ENCODE results near the gene SMG7.

SMG7 gene

DNA sequence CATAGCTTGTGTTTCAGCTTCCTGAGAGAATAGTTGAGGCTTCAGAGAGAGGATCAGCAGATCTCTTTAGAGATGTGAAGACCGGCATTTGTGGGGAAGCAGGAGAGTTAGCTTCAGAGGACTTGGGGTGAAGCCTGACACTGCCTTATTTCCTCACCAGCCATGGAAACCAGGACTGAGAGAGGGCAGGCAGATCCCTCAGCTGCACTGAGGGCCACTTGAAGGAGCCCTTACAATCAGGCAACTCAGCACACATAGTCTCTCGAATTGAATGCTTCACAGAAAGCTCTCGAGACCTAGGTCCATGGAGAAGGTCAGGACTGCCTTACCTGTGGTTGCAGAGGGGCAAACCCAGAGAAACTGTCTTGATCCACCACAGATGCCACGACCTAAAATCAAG, 98.2 kb downstream of the SMG7 start:
- no peak for DNase-seq (ENCODE audit: extremely low spot score)
- TF ChIP-seq ARNT (IDR thresholded peaks at IDR 0.05) (no peak), CTBP1 (IDR thresholded peaks at IDR 0.05; ENCODE audit: borderline replicate concordance) (no peak), FOXA1 (IDR thresholded peaks at IDR 0.05) (no peak), LEF1 (IDR thresholded peaks at IDR 0.05; ENCODE audit: borderline replicate concordance) (no peak), SP1 (IDR thresholded peaks at IDR 0.05) (no peak), SUZ12 (IDR thresholded peaks at IDR 0.05) (no peak), HDGF (IDR thresholded peaks at IDR 0.05; ENCODE audit: borderline replicate concordance) (no peak)
- CTCF ChIA-PET, result interaction anchor here (0.6 kb wide), 1 partner anchor 88 kb away, joined by 5 read pairs; no protein-coding TSS in a partner anchor
- POLR2A ChIA-PET, result no interaction called here

DNA sequence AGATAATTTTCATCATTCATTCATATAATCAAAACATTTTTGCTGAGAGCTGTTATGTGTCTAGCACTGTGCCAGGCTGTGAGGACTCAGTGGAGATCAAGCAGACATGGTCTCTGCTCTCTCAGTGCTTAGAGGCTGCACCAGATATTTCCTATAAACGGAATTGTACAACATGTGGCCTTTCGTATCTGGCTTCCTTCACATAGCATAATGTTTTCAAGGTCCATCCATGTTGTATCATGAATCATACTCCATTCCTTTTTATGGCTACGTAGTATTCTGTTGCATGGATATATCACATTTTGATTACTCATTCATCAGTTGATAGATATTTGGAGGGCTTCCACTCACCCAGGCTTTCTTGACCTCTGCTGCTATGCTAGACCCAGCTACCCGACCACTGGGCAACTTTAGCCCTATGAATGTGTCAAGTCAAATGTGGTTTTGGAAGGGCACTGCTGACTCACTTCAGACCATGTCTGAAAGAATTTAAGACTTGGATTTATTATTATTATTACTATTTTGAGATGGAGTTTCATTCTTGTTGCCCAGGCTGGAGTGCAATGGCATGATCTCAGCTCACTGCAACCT, 99.5 kb downstream of the SMG7 start:
- DNase-seq (ENCODE audit: extremely low spot score), result no peak
- CTCF ChIA-PET, result no interaction called here
- TF ChIP-seq HDGF (IDR thresholded peaks at IDR 0.05; ENCODE audit: borderline replicate concordance), result no peak
- POLR2A ChIA-PET, result no interaction called here

DNA sequence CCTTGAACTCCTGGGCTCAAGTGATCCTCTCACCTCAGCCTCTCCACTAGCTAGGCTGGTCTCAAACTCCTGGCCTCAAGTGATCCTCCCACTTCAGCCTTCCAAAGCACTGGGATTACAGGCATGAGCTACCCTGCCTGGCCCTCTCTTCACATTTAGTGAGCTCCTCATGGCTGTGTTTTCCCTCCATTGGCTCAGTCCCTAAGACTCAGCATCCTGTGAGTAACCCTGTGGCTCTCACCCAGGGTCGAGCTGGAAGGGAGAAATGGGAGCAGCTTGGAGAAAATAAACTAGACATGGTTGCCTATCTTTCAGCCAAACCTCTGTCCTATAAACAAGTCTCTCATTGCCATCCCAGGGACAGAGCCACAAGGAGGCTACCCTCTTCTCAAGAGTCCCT, 100.4 kb downstream of the SMG7 start:
- CTCF ChIA-PET, result interaction anchor here (0.6 kb wide), 1 partner anchor 10 kb away, joined by 4 read pairs; no protein-coding TSS in a partner anchor
- TF ChIP-seq ZNF384 (IDR thresholded peaks at IDR 0.05) (no peak), NFRKB (IDR thresholded peaks at IDR 0.05) (no peak), FOXK2 (IDR thresholded peaks at IDR 0.05) (no peak), ELF4 (IDR thresholded peaks at IDR 0.05) (no peak), LEF1 (IDR thresholded peaks at IDR 0.05; ENCODE audit: borderline replicate concordance) (no peak), FOXM1 (IDR thresholded peaks at IDR 0.05; ENCODE audit: borderline replicate concordance) (no peak), L3MBTL2 (conservative IDR thresholded peaks at IDR 0.05) (no peak), HDGF (IDR thresholded peaks at IDR 0.05; ENCODE audit: borderline replicate concordance) (no peak)
- POLR2A ChIA-PET, result no interaction called here
- no peak for DNase-seq (ENCODE audit: extremely low spot score)

DNA sequence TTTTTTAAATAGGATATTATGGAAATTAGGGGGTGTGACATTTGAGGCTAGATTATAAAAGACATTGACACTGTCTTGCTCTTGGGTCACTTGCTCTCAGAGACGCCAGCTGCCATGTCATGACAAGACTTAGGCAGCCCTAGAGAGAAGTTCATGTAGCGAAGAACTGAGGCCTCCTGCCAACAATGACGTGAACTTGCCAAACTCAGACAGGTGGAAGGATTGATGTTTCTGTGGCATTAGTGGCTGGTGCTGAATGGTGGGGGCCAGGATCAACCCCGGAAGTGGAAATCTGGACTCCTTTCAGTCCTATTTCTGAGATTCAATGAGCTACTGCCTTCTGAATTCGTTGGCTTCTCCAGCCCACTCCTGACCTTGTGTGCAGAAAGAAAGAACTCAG, 103.3 kb downstream of the SMG7 start:
- no peak for TF ChIP-seq HDGF (IDR thresholded peaks at IDR 0.05; ENCODE audit: borderline replicate concordance)
- TF ChIP-seq LEF1 (IDR thresholded peaks at IDR 0.05; ENCODE audit: borderline replicate concordance), result no peak
- TF ChIP-seq FOXA1 (IDR thresholded peaks at IDR 0.05), result no peak
- no peak for TF ChIP-seq ELF4 (IDR thresholded peaks at IDR 0.05)
- ChIA-PET CTCF (no interaction called here), POLR2A (no interaction called here)

DNA sequence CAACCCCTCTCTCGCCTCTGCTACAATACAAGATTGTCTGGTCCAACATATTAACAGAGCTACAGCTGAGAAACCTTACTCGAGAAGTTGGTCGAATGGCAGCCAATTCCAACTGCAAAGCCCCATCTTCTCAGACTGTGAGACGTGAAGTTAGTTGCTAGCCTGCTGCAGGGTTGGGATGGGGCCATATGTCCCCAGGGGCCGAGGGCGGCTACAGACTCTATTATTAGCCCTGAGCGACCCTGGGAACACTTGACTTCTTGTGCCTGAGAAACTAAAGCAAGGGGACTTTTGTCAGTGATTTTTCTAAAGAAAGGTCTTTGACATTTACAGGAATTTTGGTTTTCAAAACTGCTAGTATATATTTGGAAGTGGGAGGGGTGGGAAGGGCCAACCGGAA, 104.2 kb downstream of the SMG7 start:
- TF ChIP-seq SUZ12 (IDR thresholded peaks at IDR 0.05) (no peak), BHLHE40 (IDR thresholded peaks at IDR 0.05; ENCODE audit: borderline replicate concordance) (no peak), SP1 (IDR thresholded peaks at IDR 0.05) (no peak), FOXM1 (IDR thresholded peaks at IDR 0.05; ENCODE audit: borderline replicate concordance) (no peak), TARDBP (IDR thresholded peaks at IDR 0.05) (no peak), NFRKB (IDR thresholded peaks at IDR 0.05) (no peak), FOXA1 (IDR thresholded peaks at IDR 0.05) (no peak), LEF1 (IDR thresholded peaks at IDR 0.05; ENCODE audit: borderline replicate concordance) (no peak), ELF4 (IDR thresholded peaks at IDR 0.05) (no peak), HDGF (IDR thresholded peaks at IDR 0.05; ENCODE audit: borderline replicate concordance) (no peak), ARNT (IDR thresholded peaks at IDR 0.05) (no peak), FOXK2 (IDR thresholded peaks at IDR 0.05) (no peak), CTBP1 (IDR thresholded peaks at IDR 0.05; ENCODE audit: borderline replicate concordance) (no peak)
- ChIA-PET CTCF (no interaction called here), POLR2A (no interaction called here)
- DNase-seq (ENCODE audit: extremely low spot score), result no peak

More for the DNA sequence above, 103.3 kb downstream of the SMG7 start:
- DNase-seq (ENCODE audit: extremely low spot score), result no peak

DNA sequence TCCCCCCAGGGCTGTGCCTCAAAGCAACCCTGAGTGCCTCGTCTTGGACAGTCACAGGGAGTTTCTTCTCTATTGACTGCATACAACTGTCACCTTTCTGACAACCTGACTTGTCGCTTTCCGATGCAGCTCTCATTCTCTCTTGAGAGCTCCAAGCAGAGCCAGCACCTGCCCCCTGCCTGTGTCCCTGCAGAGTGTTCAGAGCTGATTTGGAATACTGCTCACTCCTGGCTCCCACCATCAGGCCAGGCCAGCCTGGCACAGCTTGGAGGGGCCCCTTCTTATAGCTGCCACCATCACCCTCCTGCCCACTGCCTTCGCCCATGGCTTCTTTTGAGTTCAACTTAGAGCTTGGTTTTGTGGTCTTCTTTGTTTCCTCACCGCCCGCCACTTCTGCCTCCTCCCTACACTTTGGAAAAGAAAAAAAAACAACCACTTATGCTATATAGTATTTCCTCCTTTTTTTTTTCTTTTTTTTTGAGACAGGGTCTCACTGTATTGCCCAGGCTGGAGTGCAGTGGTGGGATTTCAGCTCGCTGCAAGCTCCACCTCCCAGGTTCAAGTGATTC, 105.7 kb downstream of the SMG7 start:
- ChIA-PET POLR2A (no interaction called here), CTCF (interaction anchor here (0.8 kb wide), 1 partner anchor 26 kb away, joined by 3 read pairs; no protein-coding TSS in a partner anchor)
- no peak for DNase-seq (ENCODE audit: extremely low spot score)
- TF ChIP-seq L3MBTL2 (conservative IDR thresholded peaks at IDR 0.05), result no peak
- TF ChIP-seq CTBP1 (IDR thresholded peaks at IDR 0.05; ENCODE audit: borderline replicate concordance), result no peak
- TF ChIP-seq SUZ12 (IDR thresholded peaks at IDR 0.05), result no peak
- TF ChIP-seq ARNT (IDR thresholded peaks at IDR 0.05), result no peak
- no peak for TF ChIP-seq NFRKB (IDR thresholded peaks at IDR 0.05)
- no peak for TF ChIP-seq FOXK2 (IDR thresholded peaks at IDR 0.05)
- TF ChIP-seq LEF1 (IDR thresholded peaks at IDR 0.05; ENCODE audit: borderline replicate concordance), result no peak
- no peak for TF ChIP-seq HDGF (IDR thresholded peaks at IDR 0.05; ENCODE audit: borderline replicate concordance)
- TF ChIP-seq FOXM1 (IDR thresholded peaks at IDR 0.05; ENCODE audit: borderline replicate concordance), result no peak
- TF ChIP-seq, protein P1, sequence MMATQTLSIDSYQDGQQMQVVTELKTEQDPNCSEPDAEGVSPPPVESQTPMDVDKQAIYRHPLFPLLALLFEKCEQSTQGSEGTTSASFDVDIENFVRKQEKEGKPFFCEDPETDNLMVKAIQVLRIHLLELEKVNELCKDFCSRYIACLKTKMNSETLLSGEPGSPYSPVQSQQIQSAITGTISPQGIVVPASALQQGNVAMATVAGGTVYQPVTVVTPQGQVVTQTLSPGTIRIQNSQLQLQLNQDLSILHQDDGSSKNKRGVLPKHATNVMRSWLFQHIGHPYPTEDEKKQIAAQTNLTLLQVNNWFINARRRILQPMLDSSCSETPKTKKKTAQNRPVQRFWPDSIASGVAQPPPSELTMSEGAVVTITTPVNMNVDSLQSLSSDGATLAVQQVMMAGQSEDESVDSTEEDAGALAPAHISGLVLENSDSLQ (IDR thresholded peaks at IDR 0.05), result no peak
- no peak for TF ChIP-seq TARDBP (IDR thresholded peaks at IDR 0.05)
- no peak for TF ChIP-seq FOXA1 (IDR thresholded peaks at IDR 0.05)
- TF ChIP-seq BHLHE40 (IDR thresholded peaks at IDR 0.05; ENCODE audit: borderline replicate concordance), result no peak
- no peak for TF ChIP-seq ELF4 (IDR thresholded peaks at IDR 0.05)
- no peak for TF ChIP-seq SP1 (IDR thresholded peaks at IDR 0.05)
- TF ChIP-seq ZNF384 (IDR thresholded peaks at IDR 0.05), result no peak

DNA sequence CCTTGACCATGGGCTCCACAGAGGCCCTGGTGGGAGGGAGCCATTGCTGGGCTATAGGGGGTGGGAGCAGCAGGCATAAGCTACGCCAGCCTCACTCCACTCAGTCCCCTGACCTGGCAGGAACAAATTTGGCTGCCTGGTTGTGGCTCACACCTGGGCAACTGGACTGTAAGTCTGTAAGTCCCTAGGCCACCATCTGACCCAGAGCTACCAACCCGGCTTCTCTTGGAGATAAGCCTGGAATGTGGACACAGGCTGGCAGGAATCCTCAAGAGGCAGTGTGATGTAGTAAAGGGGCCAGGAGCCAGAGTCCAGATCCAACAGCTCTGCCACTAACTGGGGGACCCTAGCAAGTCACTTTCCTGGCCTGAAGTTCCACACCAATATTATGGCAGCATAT, 106.6 kb downstream of the SMG7 start:
- POLR2A ChIA-PET, result no interaction called here
- TF ChIP-seq ELF4 (IDR thresholded peaks at IDR 0.05) (no peak), SP1 (IDR thresholded peaks at IDR 0.05) (no peak), ARNT (IDR thresholded peaks at IDR 0.05) (no peak), FOXK2 (IDR thresholded peaks at IDR 0.05) (no peak), L3MBTL2 (conservative IDR thresholded peaks at IDR 0.05) (no peak), FOXM1 (IDR thresholded peaks at IDR 0.05; ENCODE audit: borderline replicate concordance) (no peak), NFRKB (IDR thresholded peaks at IDR 0.05) (no peak), BHLHE40 (IDR thresholded peaks at IDR 0.05; ENCODE audit: borderline replicate concordance) (no peak), SUZ12 (IDR thresholded peaks at IDR 0.05) (no peak), FOXA1 (IDR thresholded peaks at IDR 0.05) (no peak), HDGF (IDR thresholded peaks at IDR 0.05; ENCODE audit: borderline replicate concordance) (no peak)
- no peak for DNase-seq (ENCODE audit: extremely low spot score)
- CTCF ChIA-PET, result interaction anchor here (0.5 to 0.8 kb wide), 2 partner anchors 25 to 332 kb away, joined by 3 to 5 read pairs; no protein-coding TSS in a partner anchor

Measured in HEK293T (cell line).